ENCODE measurements around the gene C2orf92. TPM values are rescaled to one million over a fixed set of nuclear protein-coding genes. Genes with fewer than 3 reads are reported as not detected.
"Not testable (repeated sequence)": the region's sequence is repeated elsewhere in the genome, so short reads cannot be mapped to it uniquely, and the experiment has no call there.

The C2orf92 gene
- total RNA-seq, 3 donors from 2014 or later = 11.2 to 49.5 (median 27.9) TPM

GRCh38 chr2:97671526-97671925 is 2.0 kb downstream of the C2orf92 start:
- no peaks in the 10 kb centered on the region for H3K4me1 ChIP-seq
- H3K4me3 ChIP-seq = no peak overlapping the region
- DNase-seq (ENCODE audit: low spot score in 2 of 2) = no peak
- TF ChIP-seq CTCF (IDR thresholded peaks at IDR 0.05) (no peak), POLR2AphosphoS5 (IDR thresholded peaks at IDR 0.05) (no peak)
- intact Hi-C loops (cut with DNase I; ENCODE audit: low total_unique reads) = no loop called here
- H3K9me3 ChIP-seq = no peaks in the 10 kb centered on the region
- H3K27me3 ChIP-seq = no peaks in the 10 kb centered on the region
- H3K27ac ChIP-seq = no peak overlapping the region
- H3K36me3 ChIP-seq = no peaks in the 10 kb centered on the region

- H3K27me3 ChIP-seq; H3K36me3 ChIP-seq; H3K4me1 ChIP-seq; DNase-seq (ENCODE audit: low spot score in 2 of 2); intact Hi-C loops (cut with DNase I; ENCODE audit: low total_unique reads); H3K27ac ChIP-seq; H3K4me3 ChIP-seq; H3K9me3 ChIP-seq: not testable (repeated sequence)
Observed at GRCh38 chr2:97672606-97673140, 3.2 kb downstream of the C2orf92 start.

GRCh38 chr2:97673182-97673914 is 3.8 kb downstream of the C2orf92 start:
- no peak for DNase-seq (ENCODE audit: low spot score in 2 of 2)
- no peaks in the 10 kb centered on the region for H3K9me3 ChIP-seq
- no peaks in the 10 kb centered on the region for H3K36me3 ChIP-seq
- H3K4me3 ChIP-seq = no peak overlapping the region
- TF ChIP-seq POLR2AphosphoS5 (IDR thresholded peaks at IDR 0.05) (no peak), POLR2A (IDR thresholded peaks at IDR 0.05) (no peak), CTCF (IDR thresholded peaks at IDR 0.05) (no peak)
- H3K27me3 ChIP-seq = no peaks in the 10 kb centered on the region
- intact Hi-C loops (cut with DNase I; ENCODE audit: low total_unique reads) = no loop called here
- H3K27ac ChIP-seq = no peak overlapping the region
- no peaks in the 10 kb centered on the region for H3K4me1 ChIP-seq

GRCh38 chr2:97673915-97674283 is 4.4 kb downstream of the C2orf92 start:
- TF ChIP-seq CTCF (IDR thresholded peaks at IDR 0.05) = no peak
- no peak for TF ChIP-seq POLR2A (IDR thresholded peaks at IDR 0.05)
- TF ChIP-seq POLR2AphosphoS5 (IDR thresholded peaks at IDR 0.05) = no peak

GRCh38 chr2:97675430-97676113 is 6.1 kb downstream of the C2orf92 start:
- no peaks in the 10 kb centered on the region for H3K36me3 ChIP-seq
- DNase-seq (ENCODE audit: low spot score in 2 of 2) = no peak
- H3K27ac ChIP-seq = no peak overlapping the region
- intact Hi-C loops (cut with DNase I; ENCODE audit: low total_unique reads) = no loop called here
- no peak for TF ChIP-seq CTCF (IDR thresholded peaks at IDR 0.05)
- no peak for TF ChIP-seq POLR2A (IDR thresholded peaks at IDR 0.05)
- TF ChIP-seq POLR2AphosphoS5 (IDR thresholded peaks at IDR 0.05) = no peak
- no peaks in the 10 kb centered on the region for H3K9me3 ChIP-seq
- H3K4me1 ChIP-seq = no peaks in the 10 kb centered on the region
- H3K27me3 ChIP-seq = no peaks in the 10 kb centered on the region
- no peak overlapping the region for H3K4me3 ChIP-seq

More at GRCh38 chr2:97673915-97674283, 4.4 kb downstream of the C2orf92 start:
- intact Hi-C loops (cut with DNase I; ENCODE audit: low total_unique reads) = no loop called here
- DNase-seq (ENCODE audit: low spot score in 2 of 2) = no peak
- Histone ChIP-seq H3K4me3 (no peak overlapping the region), H3K36me3 (no peaks in the 10 kb centered on the region), H3K4me1 (no peaks in the 10 kb centered on the region), H3K9me3 (no peaks in the 10 kb centered on the region), H3K27me3 (no peaks in the 10 kb centered on the region), H3K27ac (no peak overlapping the region)

All from breast epithelium (tissue), 4 donors.